GM21528 (cell line): ENCODE measurements around the gene SLC6A2.
"Not testable (repeated sequence)": the region's sequence is repeated elsewhere in the genome, so short reads cannot be mapped to it uniquely, and the experiment has no call there.

Experiments
- ATAC-seq: cut with Tn5 transposase; IDR thresholded peaks from one replicate; pipeline ENCODE4 v1.9.1; 2021; ENCODE audit warnings: mild to moderate bottlenecking, moderate library complexity; ENCODE audit not compliant: unreplicated experiment, low FRiP score

SLC6A2 gene

GRCh38 chr16:55753145-55753631 lies 97.4 kb downstream of the SLC6A2 start:
- not testable (repeated sequence) for ATAC-seq
